ENCODE data around the gene LNPEP.
"Not testable (repeated sequence)": the region's sequence is repeated elsewhere in the genome, so short reads cannot be mapped to it uniquely, and the experiment has no call there.

LNPEP gene

GRCh38 chr5:96930058-96930457 is 5.8 kb upstream of the LNPEP start:
- no peak for DNase-seq (ENCODE audit: low read depth)

DNA sequence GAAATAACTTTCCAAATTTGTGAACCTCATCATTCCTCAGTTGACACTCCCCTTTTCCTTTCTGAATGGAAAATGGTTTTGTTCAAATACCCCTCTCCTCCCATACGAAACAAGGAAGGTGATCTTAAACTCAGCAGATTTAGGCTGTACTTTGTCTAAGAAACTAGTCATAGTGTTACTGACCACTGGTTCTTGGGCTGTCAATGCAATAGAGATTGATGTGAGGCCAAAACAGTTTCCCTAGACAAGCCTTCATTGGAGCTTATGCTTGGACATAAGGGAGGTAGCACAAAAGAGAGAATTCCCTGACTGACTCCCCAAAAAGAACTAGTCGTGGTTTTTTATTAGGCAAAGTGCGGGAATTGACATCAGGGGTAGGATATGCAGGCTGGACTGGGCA is 5.3 kb upstream of the LNPEP start:
- DNase-seq (ENCODE audit: low read depth) = no peak

DNA sequence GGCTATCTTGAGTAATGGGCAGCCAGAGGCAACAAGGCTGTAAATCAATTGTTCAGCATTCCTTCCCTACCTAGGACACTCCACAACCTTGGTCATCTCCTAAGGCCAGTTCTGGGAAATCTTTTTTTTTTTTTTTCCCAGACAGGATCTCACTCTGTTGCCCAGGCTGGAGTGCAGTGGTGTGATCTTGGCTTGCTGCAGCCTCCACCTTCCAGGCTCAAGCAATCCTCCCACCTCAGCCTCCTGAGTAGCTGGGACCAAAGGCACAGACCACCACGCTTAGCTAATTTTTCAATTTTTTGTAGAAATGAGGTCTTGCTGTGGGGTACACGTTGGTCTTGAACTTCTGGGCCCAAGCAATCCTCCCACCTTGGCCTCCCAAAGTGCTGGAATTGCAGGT is 4.8 kb upstream of the LNPEP start:
- not testable (repeated sequence) for DNase-seq (ENCODE audit: low read depth)

GRCh38 chr5:96931605-96932004 is 4.3 kb upstream of the LNPEP start:
- DNase-seq (ENCODE audit: low read depth) = no peak

DNA sequence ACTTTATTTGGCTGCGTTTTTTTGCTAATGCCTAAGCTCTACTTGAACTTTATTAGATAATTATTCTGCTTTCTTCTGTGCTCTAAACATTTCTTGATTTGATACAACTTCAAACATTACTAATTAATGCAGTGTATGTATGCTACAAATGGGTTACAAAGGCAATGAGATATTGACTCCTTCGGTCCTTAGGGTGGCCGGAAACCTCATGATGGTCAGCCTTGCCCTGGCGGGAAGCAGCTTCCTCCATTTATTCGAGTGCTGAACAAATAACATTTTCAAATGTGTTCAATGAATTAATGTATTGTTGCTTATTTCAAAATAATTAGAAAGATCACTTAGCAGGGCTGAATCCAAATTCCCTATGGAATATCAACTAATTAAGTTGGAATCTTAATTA is 3.9 kb upstream of the LNPEP start:
- no peak for DNase-seq (ENCODE audit: low read depth)

GRCh38 chr5:96933764-96934707 is 1.8 kb upstream of the LNPEP start:
- no peak for DNase-seq (ENCODE audit: low read depth)

DNA sequence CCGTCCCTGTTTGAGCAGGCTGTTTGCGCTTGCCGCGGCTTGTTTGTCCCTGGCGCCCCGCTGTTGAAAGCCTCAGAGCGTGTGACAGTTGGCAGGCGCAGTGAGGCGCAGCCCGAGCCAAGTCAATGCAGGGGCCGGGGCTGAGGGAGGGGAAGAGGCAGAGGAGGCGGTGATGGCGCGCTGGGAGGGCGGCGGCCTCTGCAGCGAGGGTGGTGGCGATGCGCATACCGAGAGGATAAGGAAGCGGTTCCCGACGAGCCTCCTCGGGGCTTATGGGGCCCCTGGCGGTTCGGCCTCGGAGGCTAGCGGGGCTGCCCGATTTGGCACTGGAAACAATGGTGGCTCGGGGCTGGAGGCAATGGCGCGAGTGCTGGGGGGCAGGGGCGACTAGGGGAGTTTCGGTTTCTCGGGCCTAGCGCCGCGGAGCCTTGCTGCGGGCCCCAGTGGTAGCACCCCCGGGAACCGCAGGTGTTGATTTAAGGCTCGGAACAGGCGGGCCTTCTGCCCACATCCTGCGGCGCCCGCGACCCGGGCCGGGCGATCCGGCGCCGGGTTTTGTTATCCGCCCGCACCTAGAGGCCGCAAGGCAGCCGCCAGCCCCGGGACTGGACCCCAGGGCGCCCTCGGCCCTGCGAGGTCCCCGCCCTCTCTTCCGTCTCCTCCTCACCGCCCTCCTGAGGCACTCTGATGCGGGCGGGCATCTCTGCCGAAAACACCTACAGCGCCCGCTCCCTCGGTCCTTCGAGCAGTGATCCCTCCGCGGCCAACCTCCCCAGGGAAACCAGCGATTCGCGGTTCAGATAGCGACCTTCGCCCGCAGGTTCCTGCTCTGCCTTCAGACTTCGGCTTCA is 947 bp upstream of the LNPEP start:
- peak; percentile 94 for DNase-seq (ENCODE audit: low read depth)

DNA sequence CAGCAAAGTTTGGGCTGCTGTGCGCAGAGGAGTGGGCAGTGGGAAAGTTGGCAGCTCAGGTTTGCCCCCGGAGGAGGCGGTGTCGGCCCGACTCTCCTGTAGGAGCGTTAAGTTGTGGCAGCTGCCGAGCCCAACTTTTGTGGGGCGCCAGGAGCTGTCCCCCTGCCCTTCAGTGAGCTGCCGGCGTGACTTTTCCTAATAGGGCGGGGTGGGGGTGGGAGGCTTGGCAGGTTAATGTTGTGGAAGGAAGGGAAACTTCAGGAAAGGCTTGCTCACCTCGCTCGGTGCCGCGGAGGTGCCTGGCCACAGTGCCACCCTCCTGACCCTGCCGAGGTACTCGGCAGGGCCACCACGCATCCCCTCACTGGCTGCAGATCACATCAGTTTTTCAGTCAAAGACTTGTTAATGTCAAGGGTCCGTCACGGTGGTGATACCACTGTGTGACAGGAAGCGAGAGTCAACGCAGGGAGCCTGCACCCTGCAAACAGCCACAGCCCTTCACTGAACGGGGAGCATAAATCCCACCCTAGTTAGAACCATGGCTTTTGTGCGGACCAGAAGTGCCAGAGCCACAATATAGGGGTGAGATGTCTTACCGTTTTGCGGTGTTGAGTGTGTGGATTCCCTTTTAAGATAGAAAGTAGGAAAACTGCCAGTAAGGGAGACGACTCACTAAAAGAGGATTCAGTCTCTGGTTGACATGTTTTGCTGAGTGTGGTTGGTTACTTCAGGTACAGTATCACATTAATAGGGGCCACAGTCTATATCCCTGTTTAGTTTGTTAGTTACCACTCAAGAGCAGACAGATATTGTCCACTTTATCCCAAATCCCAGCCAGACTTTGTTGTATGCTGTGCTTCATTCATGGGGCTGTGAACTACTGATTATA is 796 bp downstream of the LNPEP start:
- DNase-seq (ENCODE audit: low read depth) = peak; percentile 28

DNA sequence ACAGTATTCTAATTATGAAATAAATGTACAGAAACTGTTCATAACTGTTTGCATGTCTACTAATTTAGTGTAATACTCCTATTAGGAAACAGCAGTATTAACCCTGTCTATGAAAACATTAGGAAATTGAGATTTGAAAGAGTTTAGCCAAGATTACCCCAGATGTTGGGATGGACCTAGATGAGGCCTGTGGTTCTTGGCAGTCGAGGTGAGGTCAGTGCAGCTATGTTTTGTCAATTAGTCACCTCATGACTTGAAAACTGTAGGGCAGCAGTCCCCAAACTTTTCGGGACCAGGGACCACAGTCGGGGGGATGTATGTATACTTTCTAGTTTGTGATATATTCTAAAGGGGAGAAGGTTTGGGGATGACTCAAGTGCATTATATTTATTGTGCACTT is 4.7 kb downstream of the LNPEP start:
- no peak for DNase-seq (ENCODE audit: low read depth)

GRCh38 chr5:96941140-96941539 is 5.3 kb downstream of the LNPEP start:
- no peak for DNase-seq (ENCODE audit: low read depth)

- DNase-seq (ENCODE audit: low read depth) = no peak
Measured at GRCh38 chr5:96942078-96942477, 6.2 kb downstream of the LNPEP start.

DNA sequence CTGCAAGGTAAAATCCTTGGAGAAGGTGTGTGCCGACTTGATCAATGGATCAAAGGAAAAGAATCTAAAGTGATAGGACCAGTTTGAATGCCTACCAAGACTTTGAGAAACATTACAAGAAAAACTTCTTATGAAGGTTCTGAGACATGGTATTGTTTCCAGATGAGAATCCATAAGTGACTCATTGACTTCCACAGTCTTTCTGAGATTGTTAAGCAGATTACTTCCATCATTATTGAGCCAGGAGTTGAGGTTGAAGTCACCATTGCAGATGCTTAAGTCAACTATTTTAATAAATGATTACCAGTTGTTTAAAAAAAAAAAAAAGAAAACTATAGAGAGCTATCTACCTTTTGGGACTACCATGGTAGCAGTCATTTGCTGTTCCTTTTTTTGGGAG is 7.0 kb downstream of the LNPEP start:
- no peak for DNase-seq (ENCODE audit: low read depth)

GRCh38 chr5:96943799-96944198 is 7.9 kb downstream of the LNPEP start:
- DNase-seq (ENCODE audit: low read depth) = no peak

DNA sequence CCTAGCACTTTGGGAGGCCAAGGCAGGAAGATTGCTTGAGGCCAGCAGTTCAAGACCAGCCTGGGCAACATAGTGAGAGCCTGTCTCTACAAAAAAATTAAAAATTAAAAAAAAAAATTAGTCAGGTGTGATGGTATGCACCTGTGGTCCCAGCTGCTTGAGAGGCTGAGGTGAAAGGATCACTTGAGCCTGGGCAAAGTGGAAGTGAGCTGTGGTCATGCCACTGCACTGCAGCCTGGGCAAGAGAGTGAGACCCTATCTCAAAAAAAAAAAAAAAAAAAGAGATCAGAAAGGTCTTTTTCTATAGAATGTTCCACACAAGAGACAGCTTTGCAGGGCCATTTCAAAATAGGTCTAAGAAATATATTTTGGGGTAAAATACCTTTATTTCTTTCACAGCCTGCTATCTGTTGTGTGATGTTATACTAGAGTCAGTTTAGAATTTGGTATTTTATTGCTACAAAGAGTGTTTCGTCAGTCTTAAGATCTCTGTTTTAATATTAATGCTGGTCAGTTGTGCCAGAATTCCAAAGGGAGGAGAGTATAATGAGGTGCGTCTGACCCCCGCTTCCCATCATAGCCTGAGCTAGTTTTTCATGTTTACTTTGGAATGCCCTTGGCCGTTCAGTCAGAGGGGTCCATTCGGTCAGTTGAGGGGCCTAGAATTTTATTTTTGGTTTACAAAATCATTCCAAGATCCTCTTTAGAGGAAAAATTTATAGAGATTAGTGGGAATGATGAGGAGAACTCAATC is 9.4 kb downstream of the LNPEP start:
- DNase-seq (ENCODE audit: low read depth) = no peak

- no peak for DNase-seq (ENCODE audit: low read depth)
Measured at GRCh38 chr5:96946381-96946780, 10.5 kb downstream of the LNPEP start.

- DNase-seq (ENCODE audit: low read depth) = no peak
Measured at GRCh38 chr5:96952118-96952750, 16.4 kb downstream of the LNPEP start.

DNA sequence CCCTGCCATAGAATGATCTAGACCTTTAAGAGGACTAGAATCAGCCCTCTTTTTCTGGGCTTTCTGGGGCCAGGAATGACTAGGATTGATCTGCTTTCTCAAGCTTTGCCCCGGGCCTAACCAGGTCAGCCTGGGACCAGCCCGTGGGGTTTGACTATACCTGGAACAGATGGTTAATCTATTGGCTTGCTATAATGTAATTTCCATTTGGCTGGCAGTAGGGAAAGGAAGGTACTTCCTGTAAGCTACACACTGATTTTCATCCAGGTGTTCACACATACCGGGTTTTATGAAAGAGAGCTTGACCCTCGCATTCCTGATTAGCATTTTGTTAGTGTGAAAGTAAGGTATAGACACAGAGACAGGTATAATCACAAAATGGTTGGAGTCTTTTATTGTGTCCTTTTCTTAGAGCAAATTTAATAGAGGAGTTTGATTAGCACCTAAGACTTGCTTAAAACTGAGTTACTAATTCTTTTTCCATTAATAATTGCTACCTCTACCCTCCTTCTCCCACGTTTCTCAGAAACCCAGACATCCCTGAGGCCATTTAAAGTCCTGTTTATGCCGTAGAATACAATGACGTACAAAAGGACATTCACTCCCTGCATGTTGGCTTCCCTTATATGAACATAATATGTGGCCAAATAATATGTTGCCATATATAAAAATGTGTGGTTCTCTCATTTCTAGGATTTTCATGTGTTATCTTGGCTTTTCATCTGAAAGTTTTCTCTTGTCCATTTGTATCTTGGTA is 17.3 kb downstream of the LNPEP start:
- no peak for DNase-seq (ENCODE audit: low read depth)

DNA sequence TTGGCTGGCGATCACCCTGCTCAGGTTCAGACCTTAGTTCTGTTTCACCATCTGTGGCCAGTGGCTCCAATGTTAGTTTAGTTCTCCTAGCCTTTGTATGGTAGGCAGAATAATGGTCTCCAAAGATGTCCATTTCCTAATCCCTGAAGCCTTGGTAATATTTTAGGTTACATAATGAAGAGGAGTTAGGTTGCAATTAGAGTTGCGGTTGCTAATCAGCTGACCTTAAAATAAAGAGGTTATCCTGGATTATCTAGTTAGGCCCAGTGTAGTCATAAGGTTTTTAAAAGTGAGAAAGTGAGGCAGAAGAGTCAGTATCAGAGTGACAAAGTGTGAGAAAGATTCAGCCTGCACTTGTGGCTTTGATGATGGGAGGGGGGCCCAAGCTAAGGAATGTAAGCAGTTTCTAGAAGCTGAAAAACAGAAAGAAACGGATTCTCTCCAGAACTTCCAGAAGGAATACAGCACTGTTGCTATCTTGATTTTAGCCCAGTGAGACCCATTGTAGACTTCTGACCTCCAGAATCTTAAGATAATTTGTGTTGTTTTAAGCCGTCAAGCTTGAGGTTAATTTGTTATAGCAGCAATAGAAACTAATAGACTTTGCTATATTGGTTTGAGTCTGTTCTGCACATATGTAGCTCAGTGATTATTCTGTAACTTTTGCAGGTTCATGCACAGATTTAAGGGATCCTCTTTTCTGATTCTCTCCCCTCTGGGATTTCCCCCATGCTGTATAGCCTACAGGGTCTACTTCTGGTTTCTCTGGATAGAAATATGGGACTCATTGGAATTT is 21.6 kb downstream of the LNPEP start:
- DNase-seq (ENCODE audit: low read depth) = no peak

DNA sequence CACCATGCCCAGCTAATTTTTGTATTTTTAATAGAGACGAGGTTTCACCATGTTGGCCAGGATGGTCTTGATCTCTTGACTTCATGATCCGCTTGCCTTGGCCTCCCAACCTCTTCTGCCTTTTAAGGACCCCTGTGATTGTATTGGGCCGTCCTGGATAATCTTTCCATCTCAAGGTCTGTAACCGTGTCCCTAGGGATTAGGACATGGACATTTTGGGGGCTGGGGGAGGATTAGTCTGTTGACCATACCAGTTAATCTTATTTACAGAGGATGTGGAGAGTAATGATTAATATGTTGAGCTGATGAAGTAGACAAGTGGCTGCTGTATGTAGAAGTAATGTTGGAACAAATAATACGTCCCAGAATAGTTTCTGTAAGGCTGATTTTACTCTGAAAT is 23.1 kb downstream of the LNPEP start:
- no peak for DNase-seq (ENCODE audit: low read depth)
